Liver (tissue), 9 donors: ENCODE data around the gene NAA80. TPM values are rescaled to one million over a fixed set of nuclear protein-coding genes. Genes with fewer than 3 reads are reported as not detected.

Experiments
- DNase-seq: peaks from one replicate; pipeline ENCODE4 v3.0.0-alpha.2; 2017; ENCODE audit warnings: low spot score
- H3K27ac ChIP-seq, 2 donors: one replicate each; pipeline ENCODE4 v1.7.0; 2013; ENCODE audit warnings: inconsistent platforms in 2 of 2, low read length in 2 of 2, control low read depth in 1 of 2, low read depth in 1 of 2, mild to moderate bottlenecking in 1 of 2
- H3K27me3 ChIP-seq, 4 donors: one replicate each; pipeline versions ENCODE4 v1.6.1 to v1.7.0; 2013; ENCODE audit warnings: low read length in 3 of 4, inconsistent platforms in 1 of 4, mild to moderate bottlenecking in 1 of 4, moderate library complexity in 1 of 4; ENCODE audit not compliant: control insufficient read depth in 4 of 4, insufficient read depth in 4 of 4
- H3K36me3 ChIP-seq, 4 donors: one replicate each; pipeline versions ENCODE4 v1.6.1 to v1.7.0; 2013; ENCODE audit warnings: low read length in 3 of 4, mild to moderate bottlenecking in 3 of 4, low read depth in 1 of 4, moderate library complexity in 1 of 4; ENCODE audit not compliant: control insufficient read depth in 4 of 4, insufficient read depth in 3 of 4
- H3K4me1 ChIP-seq, 4 donors: one replicate each; pipeline versions ENCODE4 v1.6.1 to v1.7.0; 2013; ENCODE audit warnings: low read length in 3 of 4, mild to moderate bottlenecking in 3 of 4, moderate library complexity in 1 of 4; ENCODE audit not compliant: control insufficient read depth in 4 of 4, insufficient read depth in 4 of 4
- H3K4me3 ChIP-seq, 3 donors: one replicate each; pipeline versions ENCODE4 v1.6.1 to v1.7.0; 2013; ENCODE audit warnings: low read length in 3 of 3, control low read depth in 1 of 3, low read depth in 1 of 3, mild to moderate bottlenecking in 1 of 3
- H3K9ac ChIP-seq, 2 donors: one replicate each; pipeline ENCODE4 v1.7.0; 2013; ENCODE audit warnings: low read length in 2 of 2, mild to moderate bottlenecking in 2 of 2, moderate library complexity in 2 of 2, control low read depth in 1 of 2, low read depth in 1 of 2
- H3K9me3 ChIP-seq, 4 donors: one replicate each; pipeline versions ENCODE4 v1.6.1 to v1.7.0; 2013; ENCODE audit warnings: low read length in 3 of 4; ENCODE audit not compliant: control insufficient read depth in 4 of 4
- ATF3 ChIP-seq: IDR thresholded peaks from 2 replicates; pipeline ENCODE4 v1.6.1; 2016; ENCODE audit warnings: antibody characterized with exemption
- CTCF ChIP-seq: fragments of 150-350 bp; IDR thresholded peaks from 2 replicates; pipeline ENCODE4 v1.5.1; 2017; ENCODE audit warnings: improper control_type of control experiment, low read depth, low read length; ENCODE audit not compliant: missing input control
- EGR1 ChIP-seq, 2 donors: IDR thresholded peaks; 2 replicates each; pipeline ENCODE4 v1.6.1; 2016 to 2018; ENCODE audit warnings: antibody characterized with exemption in 2 of 2, low read depth in 2 of 2
- FOXA1 ChIP-seq: IDR thresholded peaks from 2 replicates; pipeline ENCODE4 v1.6.1; 2016; ENCODE audit warnings: antibody characterized with exemption
- GABPA ChIP-seq, 2 donors: IDR thresholded peaks in 1 of 2; conservative IDR thresholded peaks in 1 of 2; 2 replicates each; pipeline ENCODE4 v1.6.1; 2016; ENCODE audit warnings: antibody characterized with exemption in 2 of 2, mild to moderate bottlenecking in 1 of 2, moderate library complexity in 1 of 2
- HNF4A ChIP-seq, 2 donors: conservative IDR thresholded peaks; 2 replicates each; pipeline ENCODE4 v1.6.1; 2016; ENCODE audit warnings: antibody characterized with exemption in 2 of 2, mild to moderate bottlenecking in 2 of 2
- HNF4G ChIP-seq: IDR thresholded peaks from 2 replicates; pipeline ENCODE4 v1.6.1; 2016; ENCODE audit warnings: antibody characterized with exemption
- JUND ChIP-seq, 2 donors: IDR thresholded peaks; 2 replicates each; pipeline ENCODE4 v1.6.1; 2016; ENCODE audit warnings: antibody characterized with exemption in 2 of 2
- MAX ChIP-seq: IDR thresholded peaks from 2 replicates; pipeline ENCODE4 v1.6.1; 2016; ENCODE audit warnings: antibody characterized with exemption
- NR2F2 ChIP-seq: IDR thresholded peaks from 2 replicates; pipeline ENCODE4 v1.6.1; 2016; ENCODE audit warnings: antibody characterized with exemption
- RAD21 ChIP-seq, 2 donors: IDR thresholded peaks; 2 replicates each; pipeline ENCODE4 v1.6.1; 2016; ENCODE audit warnings: antibody characterized with exemption in 2 of 2, mild to moderate bottlenecking in 2 of 2
- REST ChIP-seq: IDR thresholded peaks from 2 replicates; pipeline ENCODE4 v1.6.1; 2016; ENCODE audit warnings: antibody characterized with exemption, mild to moderate bottlenecking
- RXRA ChIP-seq, 2 donors: IDR thresholded peaks; 2 replicates each; pipeline ENCODE4 v1.6.1; 2017 to 2018; ENCODE audit warnings: antibody characterized with exemption in 2 of 2, mild to moderate bottlenecking in 1 of 2
- SP1 ChIP-seq: IDR thresholded peaks from 2 replicates; pipeline ENCODE4 v1.6.1; 2018; ENCODE audit warnings: antibody characterized with exemption, mild to moderate bottlenecking
- YY1 ChIP-seq: IDR thresholded peaks from 2 replicates; pipeline ENCODE4 v1.6.1; 2016; ENCODE audit warnings: antibody characterized with exemption, mild to moderate bottlenecking
- ZBTB33 ChIP-seq: IDR thresholded peaks from 2 replicates; pipeline ENCODE4 v1.6.1; 2016; ENCODE audit warnings: antibody characterized with exemption
- WGBS: extraction: QIAGEN DNeasy Blood & Tissue Kit; methylation state at CpG from one replicate; pipeline ENCODE4 v1.1.7; 2013; 5-methylcytosine and 5-hydroxymethylcytosine counted together
- polyA plus RNA-seq, 2 donors: library from polyadenylated mRNA; stranded (reverse) in 1 of 2; unstranded in 1 of 2; fragments of 200-250 nt in 1 of 2; fragments of >200 nt in 1 of 2; fragmentation: Nextera tagmentation in 1 of 2; extraction: Ambion mirVana in 1 of 2; gene quantifications; one replicate each; pipeline versions ENCODE4 v1.2.1 to v1.2.3, GENCODE V29; 2013 to 2015
- total RNA-seq, 2 donors: library from RNA; depleted of rRNA; stranded (reverse); fragments of >200 nt; gene quantifications; one replicate each; pipeline ENCODE4 v1.2.3, GENCODE V29; 2014
- donor health status: healthy.
- donor health status: healthy.
- donor health status: healthy.
- donor health status: healthy.
- donor health status: healthy.

The NAA80 gene
- total and polyA plus RNA-seq, 4 donors = 1.6 to 5.5 (median 2.0) TPM

- TF ChIP-seq ZBTB33 (no peak), EGR1 (IDR thresholded peaks at IDR 0.05; ENCODE audit: low read depth in 2 of 2) (no peak)
These were observed 23.8 kb downstream of the NAA80 start (continued) for GRCh38 chr3:50275141-50275995.

- Histone ChIP-seq H3K9me3 (no peaks in the 10 kb centered on the region), H3K27ac (no peak overlapping the region), H3K27me3 (peaks cover 0 to 2% (median 0%) of the 10 kb centered on the region in 4 donors), H3K36me3 (no peaks in the 10 kb centered on the region), H3K4me3 (no peak overlapping the region), H3K9ac (no peak overlapping the region), H3K4me1 (peaks cover 3 to 41% (median 19%) of the 10 kb centered on the region in 4 donors)
- TF ChIP-seq HNF4G (no peak), MAX (no peak), EGR1 (IDR thresholded peaks at IDR 0.05; ENCODE audit: low read depth in 2 of 2) (no peak), RAD21 (IDR thresholded peaks at IDR 0.05) (peak; percentile 70 to 74), FOXA1 (no peak), CTCF (peak; percentile 60), HNF4A (conservative IDR thresholded peaks at IDR 0.05) (peak in 1 of 2 donors; percentile 18)
- 17% methylated on average over 26 of the region's 26 CpGs for WGBS
- peak; percentile 81 for DNase-seq
These were observed 24.7 kb downstream of the NAA80 start for GRCh38 chr3:50274371-50275104.

GRCh38 chr3:50273689-50274065 is 25.5 kb downstream of the NAA80 start:
- Histone ChIP-seq H3K27me3 (peaks cover 0 to 2% (median 0%) of the 10 kb centered on the region in 4 donors), H3K4me3 (no peak overlapping the region), H3K27ac (no peak overlapping the region), H3K36me3 (no peaks in the 10 kb centered on the region), H3K9me3 (no peaks in the 10 kb centered on the region), H3K9ac (no peak overlapping the region), H3K4me1 (peaks cover 3 to 41% (median 19%) of the 10 kb centered on the region in 4 donors)
- WGBS = 38% methylated on average over 31 of the region's 31 CpGs
- DNase-seq = no peak
- TF ChIP-seq RXRA (IDR thresholded peaks at IDR 0.05) (no peak), HNF4G (no peak), YY1 (no peak), ATF3 (no peak), ZBTB33 (no peak), FOXA1 (no peak), NR2F2 (no peak), REST (no peak), RAD21 (IDR thresholded peaks at IDR 0.05) (no peak), JUND (IDR thresholded peaks at IDR 0.05) (no peak), GABPA (IDR thresholded peaks at IDR 0.05 in 1 of 2, conservative IDR thresholded peaks at IDR 0.05 in 1 of 2) (no peak), HNF4A (conservative IDR thresholded peaks at IDR 0.05) (no peak), EGR1 (IDR thresholded peaks at IDR 0.05; ENCODE audit: low read depth in 2 of 2) (no peak), SP1 (no peak)
